ENCODE measurements around the gene GGA3.

Gene GGA3

GRCh38 chr17:75237100-75238014, 24.0 kb downstream of the GGA3 start:
- no peak overlapping the region for H3K4me3 ChIP-seq (ENCODE audit: low read length)
- no peaks in the 10 kb centered on the region for H4K20me1 ChIP-seq (ENCODE audit: insufficient read depth, low read length)
- peaks cover 21% of the 10 kb centered on the region for H3K36me3 ChIP-seq (replicated peaks; ENCODE audit: insufficient read depth, low read length)
- H3K9ac ChIP-seq (ENCODE audit: low read length) = no peak overlapping the region
- H3K4me1 ChIP-seq (ENCODE audit: low read length) = no peaks in the 10 kb centered on the region
- H3F3A ChIP-seq (ENCODE audit: insufficient read depth, low read length) = peaks cover 12% of the 10 kb centered on the region; the same call in 1 of the 2 replicates
- no peak overlapping the region for H3K4me2 ChIP-seq (ENCODE audit: low read depth, low read length)
- no peak for TF ChIP-seq EZH2phosphoT487 (IDR thresholded peaks at IDR 0.05; ENCODE audit: low read length)
- DNase-seq = no peak
- no peak overlapping the region for H3K27ac ChIP-seq (ENCODE audit: low read length)
- H3K9me3 ChIP-seq (replicated peaks; ENCODE audit: insufficient read depth, low read length) = no peaks in the 10 kb centered on the region
- H3K79me2 ChIP-seq (ENCODE audit: low read length) = no peaks in the 10 kb centered on the region
- H3K27me3 ChIP-seq (replicated peaks; ENCODE audit: insufficient read depth, low read length) = no peaks in the 10 kb centered on the region
- no peaks in the 10 kb centered on the region for H3K9me2 ChIP-seq (replicated peaks; ENCODE audit: insufficient read depth, low read length)
- H2AFZ ChIP-seq (ENCODE audit: low read length) = no peak overlapping the region

GRCh38 chr17:75232786-75233185, 28.6 kb downstream of the GGA3 start:
- Histone ChIP-seq H3K36me3 (replicated peaks; ENCODE audit: insufficient read depth, low read length) (peaks cover 20% of the 10 kb centered on the region), H3K27me3 (replicated peaks; ENCODE audit: insufficient read depth, low read length) (no peaks in the 10 kb centered on the region), H3K4me1 (ENCODE audit: low read length) (no peaks in the 10 kb centered on the region), H3K27ac (ENCODE audit: low read length) (no peak overlapping the region), H4K20me1 (ENCODE audit: insufficient read depth, low read length) (no peaks in the 10 kb centered on the region), H3K4me2 (ENCODE audit: low read depth, low read length) (no peak overlapping the region), H2AFZ (ENCODE audit: low read length) (no peak overlapping the region), H3K9me3 (replicated peaks; ENCODE audit: insufficient read depth, low read length) (no peaks in the 10 kb centered on the region), H3K4me3 (ENCODE audit: low read length) (no peak overlapping the region), H3F3A (ENCODE audit: insufficient read depth, low read length) (peaks cover 7% of the 10 kb centered on the region; the same call in 1 of the 2 replicates), H3K9ac (ENCODE audit: low read length) (no peak overlapping the region), H3K9me2 (replicated peaks; ENCODE audit: insufficient read depth, low read length) (no peaks in the 10 kb centered on the region), H3K79me2 (ENCODE audit: low read length) (no peaks in the 10 kb centered on the region; the same call in 1 of the 2 replicates)
- DNase-seq = no peak
- TF ChIP-seq, protein P1, sequence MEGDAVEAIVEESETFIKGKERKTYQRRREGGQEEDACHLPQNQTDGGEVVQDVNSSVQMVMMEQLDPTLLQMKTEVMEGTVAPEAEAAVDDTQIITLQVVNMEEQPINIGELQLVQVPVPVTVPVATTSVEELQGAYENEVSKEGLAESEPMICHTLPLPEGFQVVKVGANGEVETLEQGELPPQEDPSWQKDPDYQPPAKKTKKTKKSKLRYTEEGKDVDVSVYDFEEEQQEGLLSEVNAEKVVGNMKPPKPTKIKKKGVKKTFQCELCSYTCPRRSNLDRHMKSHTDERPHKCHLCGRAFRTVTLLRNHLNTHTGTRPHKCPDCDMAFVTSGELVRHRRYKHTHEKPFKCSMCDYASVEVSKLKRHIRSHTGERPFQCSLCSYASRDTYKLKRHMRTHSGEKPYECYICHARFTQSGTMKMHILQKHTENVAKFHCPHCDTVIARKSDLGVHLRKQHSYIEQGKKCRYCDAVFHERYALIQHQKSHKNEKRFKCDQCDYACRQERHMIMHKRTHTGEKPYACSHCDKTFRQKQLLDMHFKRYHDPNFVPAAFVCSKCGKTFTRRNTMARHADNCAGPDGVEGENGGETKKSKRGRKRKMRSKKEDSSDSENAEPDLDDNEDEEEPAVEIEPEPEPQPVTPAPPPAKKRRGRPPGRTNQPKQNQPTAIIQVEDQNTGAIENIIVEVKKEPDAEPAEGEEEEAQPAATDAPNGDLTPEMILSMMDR (IDR thresholded peaks at IDR 0.05; ENCODE audit: low read length) = no peak
- TF ChIP-seq EZH2phosphoT487 (IDR thresholded peaks at IDR 0.05; ENCODE audit: low read length) (no peak), EZH2 (optimal IDR thresholded peaks at IDR 0.05; ENCODE audit: low read depth, low read length) (no peak)

DNA sequence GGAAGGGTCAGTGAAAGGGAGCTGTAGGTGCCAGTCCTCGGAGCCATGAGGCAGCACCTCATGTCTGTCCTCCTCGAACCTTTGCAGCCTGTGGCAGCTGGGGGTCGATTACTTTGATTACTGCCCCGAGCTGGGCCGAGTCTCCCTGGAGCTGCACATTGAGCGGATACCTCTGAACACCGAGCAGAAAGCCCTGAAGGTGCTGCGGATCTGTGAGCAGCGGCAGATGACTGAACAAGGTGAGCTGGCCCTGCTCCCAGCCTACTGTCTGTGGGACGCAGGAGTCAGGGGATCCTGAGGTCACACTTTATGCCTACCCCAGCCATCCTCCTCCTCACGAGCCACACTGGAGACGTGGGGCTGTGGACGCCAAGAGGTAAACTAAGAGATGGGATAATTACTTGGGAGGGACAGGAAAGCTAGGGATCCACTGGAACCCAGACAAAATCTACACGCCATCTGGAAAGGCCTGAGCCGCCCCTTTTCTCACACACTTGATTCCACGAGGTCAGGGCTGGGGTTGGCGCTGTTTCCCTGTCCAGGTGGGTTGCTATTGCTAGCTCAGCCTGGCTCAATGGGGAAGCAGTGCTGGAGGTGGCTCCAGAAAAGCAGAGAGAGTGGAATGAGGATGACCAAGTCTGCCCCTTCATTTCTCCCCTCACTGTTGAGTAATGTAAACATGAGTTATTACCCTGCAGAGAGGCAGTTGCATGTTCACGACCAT, 29.5 kb downstream of the GGA3 start:
- no peak overlapping the region for H3K27ac ChIP-seq (ENCODE audit: low read length)
- H3K36me3 ChIP-seq (replicated peaks; ENCODE audit: insufficient read depth, low read length) = peaks cover 20% of the 10 kb centered on the region
- no peak overlapping the region for H3K4me2 ChIP-seq (ENCODE audit: low read depth, low read length)

More for the DNA sequence above, 29.5 kb downstream of the GGA3 start:
- DNase-seq = no peak
- Histone ChIP-seq H3F3A (ENCODE audit: insufficient read depth, low read length) (peaks cover 7% of the 10 kb centered on the region; the same call in 1 of the 2 replicates), H4K20me1 (ENCODE audit: insufficient read depth, low read length) (no peaks in the 10 kb centered on the region), H3K27me3 (replicated peaks; ENCODE audit: insufficient read depth, low read length) (no peaks in the 10 kb centered on the region), H3K9me2 (replicated peaks; ENCODE audit: insufficient read depth, low read length) (no peaks in the 10 kb centered on the region), H3K9me3 (replicated peaks; ENCODE audit: insufficient read depth, low read length) (no peaks in the 10 kb centered on the region), H3K9ac (ENCODE audit: low read length) (no peak overlapping the region), H2AFZ (ENCODE audit: low read length) (no peak overlapping the region), H3K4me3 (ENCODE audit: low read length) (no peak overlapping the region), H3K79me2 (ENCODE audit: low read length) (no peaks in the 10 kb centered on the region; the same call in 1 of the 2 replicates), H3K4me1 (ENCODE audit: low read length) (no peaks in the 10 kb centered on the region)
- TF ChIP-seq, protein P1 (IDR thresholded peaks at IDR 0.05; ENCODE audit: low read length) = no peak
- TF ChIP-seq EZH2 (optimal IDR thresholded peaks at IDR 0.05; ENCODE audit: low read depth, low read length) (no peak), EZH2phosphoT487 (IDR thresholded peaks at IDR 0.05; ENCODE audit: low read length) (no peak)

Data from MM.1S (cell line).